Skin of body (tissue), 2 donors: Measurements from ENCODE around the gene NFIC. TPM values are rescaled to one million over a fixed set of nuclear protein-coding genes. Genes with fewer than 3 reads are reported as not detected.

Experiments used
- DNase-seq: peaks from one replicate; lab custom pipeline; 2025; lab: John Stamatoyannopoulos, UW
- total RNA-seq: library from RNA; depleted of rRNA; stranded (reverse); fragments of >200 nt; gene quantifications from one replicate; pipeline ENCODE4 v1.2.3, GENCODE V29; 2014

NFIC gene
- total RNA-seq, 1 donor from 2014 or later = 27.6 TPM

GRCh38 chr19:3359015-3359918 is 7.1 kb upstream of the NFIC start:
- DNase-seq = peak; percentile 44

GRCh38 chr19:3359919-3360420 is 6.4 kb upstream of the NFIC start:
- no peak for DNase-seq

- no peak for DNase-seq
These were observed 5.7 kb upstream of the NFIC start for GRCh38 chr19:3360421-3361383.

- DNase-seq = no peak
These were observed 4.8 kb upstream of the NFIC start for GRCh38 chr19:3361384-3362216.

- DNase-seq = no peak
These were observed 4.0 kb upstream of the NFIC start for GRCh38 chr19:3362217-3362906.

- DNase-seq = no peak
These were observed 2.4 kb upstream of the NFIC start for GRCh38 chr19:3363841-3364500.

- DNase-seq = no peak
These were observed 1.9 kb upstream of the NFIC start for GRCh38 chr19:3364501-3364858.

GRCh38 chr19:3365093-3365835 is 1.1 kb upstream of the NFIC start:
- DNase-seq = no peak

GRCh38 chr19:3366753-3367627 is 607 bp downstream of the NFIC start:
- peak; percentile 37 for DNase-seq

- no peak for DNase-seq
These were observed 1.5 kb downstream of the NFIC start for GRCh38 chr19:3367628-3368440.

- no peak for DNase-seq
These were observed 2.0 kb downstream of the NFIC start for GRCh38 chr19:3368441-3368795.

GRCh38 chr19:3368848-3369336 is 2.5 kb downstream of the NFIC start:
- no peak for DNase-seq

GRCh38 chr19:3369337-3370213 is 3.2 kb downstream of the NFIC start:
- DNase-seq = no peak

- no peak for DNase-seq
These were observed 3.9 kb downstream of the NFIC start for GRCh38 chr19:3370214-3370720.

- no peak for DNase-seq
These were observed 4.6 kb downstream of the NFIC start for GRCh38 chr19:3370728-3371591.
